Left cardiac atrium (tissue), 4 donors: ENCODE measurements around the gene PRKN. TPM values are rescaled to one million over a fixed set of nuclear protein-coding genes. Genes with fewer than 3 reads are reported as not detected.

Experiments used
- ATAC-seq, 2 donors: fragments of 200-7000 bp; cut with Tn5 transposase; one replicate each; pipeline ENCODE4 v1.9.1; 2020; ENCODE audit warnings: mild to moderate bottlenecking in 2 of 2, moderate library complexity in 2 of 2
- DNase-seq: peaks from one replicate; pipeline ENCODE4 v3.0.0-alpha.2; 2020
- intact Hi-C, 2 donors: fragments of 100-400 bp; cut with DNase I; formaldehyde crosslinking; loops; one replicate each; pipeline versions ENCODE4 v1.14.1 to v1.15.1; 2022 to 2023
- total RNA-seq, 2 donors: library from RNA; stranded (reverse); fragmentation: NEBNext Ultra II Directional; extraction: Animal tissue kit (Norgen Biotek cat#: 25700); gene quantifications; one replicate each; pipeline ENCODE4 v1.2.1, GENCODE V29; 2021
- donor health status: DM: no; HTN: yes; CAD: no.
- donor health status: DM: no; HTN: yes; CAD: no; lungs with severe emphysema.
- donor health status: DM: yes; HTN: yes; CAD: no.
- donor health status: Dilated cardiomyopathy.

Gene PRKN
- total RNA-seq, 2 donors from 2014 or later, result 13.8 to 22.2 TPM

GRCh38 chr6:162198076-162198475 lies 529.5 kb downstream of the PRKN start:
- DNase-seq (no peak), ATAC-seq (no peak)
- intact Hi-C loops, result no loop called here

- intact Hi-C loops, result no loop called here
- ATAC-seq (no peak), DNase-seq (no peak)
Measured at GRCh38 chr6:162195441-162195840, 532.1 kb downstream of the PRKN start.

- no peak for DNase-seq
- no peak for ATAC-seq
- intact Hi-C loops, result no loop called here
Measured at GRCh38 chr6:162190981-162191380, 536.6 kb downstream of the PRKN start.

DNA sequence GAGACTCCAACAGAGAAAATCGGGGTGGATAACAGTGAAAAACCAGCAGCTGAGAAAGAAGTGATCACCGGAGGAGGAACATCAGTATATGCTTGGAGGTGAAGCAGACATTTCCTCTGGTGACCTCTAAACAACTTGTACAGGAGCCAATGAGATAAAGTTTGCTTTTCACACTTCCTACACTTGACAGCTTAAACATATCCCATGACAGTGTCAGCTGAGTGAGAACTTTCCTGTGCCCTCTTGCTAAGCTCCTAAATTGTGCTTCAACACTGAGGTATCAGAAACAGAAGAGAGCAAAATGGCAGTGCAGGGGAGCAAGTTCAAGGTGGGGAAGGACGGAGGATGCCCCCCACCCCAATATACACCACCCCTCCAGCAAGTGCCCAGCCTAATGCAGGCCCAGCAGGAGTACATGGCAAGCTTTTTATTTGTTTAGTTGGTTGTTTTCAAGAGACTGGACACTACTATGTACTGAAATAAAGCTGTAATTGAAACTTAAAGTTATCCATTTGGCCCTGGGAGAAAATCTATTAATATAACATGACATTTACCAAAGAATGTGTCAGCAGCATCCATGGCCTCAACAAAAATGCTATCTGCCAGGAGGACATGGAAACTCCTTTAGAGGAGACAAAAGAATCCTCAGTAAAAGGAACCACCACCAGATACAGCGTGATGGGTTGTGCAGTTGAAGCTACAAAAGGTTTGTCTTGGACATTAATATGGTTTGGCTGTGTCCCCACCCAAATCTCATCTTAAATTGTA lies 540.2 kb downstream of the PRKN start:
- intact Hi-C loops, result loop anchor here (10.0 kb wide), 2 partner anchors 177 to 537 kb away; partner anchors contain the start of genes PACRG (in 1 of the 2) and PRKN (in 1 of the 2)
- ATAC-seq (peak; percentile 91 to 95), DNase-seq (no peak)

DNA sequence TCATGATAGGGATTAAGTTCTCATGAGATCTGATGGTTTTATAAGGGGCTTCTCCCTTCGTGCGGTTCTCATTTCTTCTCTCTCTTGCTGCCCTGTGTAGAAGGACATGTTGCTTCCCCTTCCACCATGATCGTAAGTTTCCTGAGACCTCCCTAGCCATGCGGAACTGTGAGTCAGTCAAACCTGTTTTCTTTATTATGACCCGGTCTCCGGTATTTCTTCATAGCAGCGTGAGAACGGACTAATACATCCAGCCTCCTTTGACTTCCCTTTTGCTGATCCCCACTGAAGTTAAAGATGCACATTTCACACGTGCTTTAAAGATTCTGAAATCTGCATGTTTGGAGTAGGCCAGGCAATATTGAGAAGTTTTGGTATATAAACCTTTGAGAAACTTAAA lies 543.1 kb downstream of the PRKN start:
- intact Hi-C loops, result loop anchor here (10.0 kb wide), 2 partner anchors 180 to 540 kb away; partner anchors contain the start of genes PACRG (in 1 of the 2) and PRKN (in 1 of the 2)
- DNase-seq (no peak), ATAC-seq (no peak)

DNA sequence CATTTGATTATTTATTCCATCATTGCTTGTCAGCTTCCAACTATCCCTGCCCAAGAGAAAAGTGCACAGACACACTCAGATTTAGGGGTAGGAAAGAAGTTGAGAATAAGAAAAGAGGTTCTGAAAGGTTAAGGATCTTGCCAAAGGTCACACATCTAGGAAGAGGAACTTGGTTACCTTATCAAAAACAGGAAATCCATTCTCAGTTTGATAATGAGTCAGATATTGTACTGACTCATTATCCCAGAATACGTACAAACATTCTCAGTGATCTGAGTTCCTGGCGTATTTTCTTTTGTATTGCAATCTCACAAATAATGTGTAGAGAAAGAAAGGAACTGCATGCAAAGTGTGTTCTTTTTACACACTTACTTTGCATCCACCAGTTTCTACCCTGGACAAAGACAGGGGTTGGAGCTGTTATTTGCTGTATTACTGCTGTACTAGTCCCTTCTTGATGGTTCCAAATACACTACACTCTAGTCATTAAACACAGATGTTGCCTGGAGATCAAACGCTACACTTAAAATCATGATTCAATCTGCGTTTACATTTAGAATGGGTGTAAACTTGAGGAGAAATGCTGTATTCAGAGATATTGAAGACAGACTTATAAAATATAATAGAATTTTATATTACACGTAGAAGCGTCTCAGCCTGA lies 545.7 kb downstream of the PRKN start:
- intact Hi-C loops, result loop anchor here (10.0 kb wide), 2 partner anchors 183 to 543 kb away; partner anchors contain the start of genes PACRG (in 1 of the 2) and PRKN (in 1 of the 2)
- ATAC-seq (no peak), DNase-seq (no peak)

DNA sequence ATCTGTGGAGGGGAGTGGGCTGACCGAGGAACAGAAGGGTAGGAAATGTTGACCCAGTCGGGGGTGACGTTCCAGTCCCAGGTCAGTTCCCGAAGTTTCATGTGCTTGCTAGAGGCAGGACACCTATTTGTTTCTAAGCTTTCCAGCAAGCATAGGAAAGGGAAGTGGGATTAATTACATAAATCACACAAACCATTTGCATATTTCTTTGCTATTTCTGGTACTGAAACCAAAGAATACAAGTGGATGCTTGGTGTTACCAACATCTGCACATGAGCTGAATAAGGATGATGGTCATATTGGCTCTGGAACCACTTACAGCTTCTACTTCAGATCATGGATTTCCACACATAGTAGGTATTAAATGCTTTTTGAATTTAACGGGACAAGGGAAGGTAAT lies 546.5 kb downstream of the PRKN start:
- intact Hi-C loops, result loop anchor here (10.0 kb wide), 2 partner anchors 184 to 544 kb away; partner anchors contain the start of genes PACRG (in 1 of the 2) and PRKN (in 1 of the 2)
- ATAC-seq (no peak), DNase-seq (no peak)

- ATAC-seq, result no peak
- intact Hi-C loops, result no loop called here
- no peak for DNase-seq
Measured at GRCh38 chr6:162179196-162179951, 548.2 kb downstream of the PRKN start.

DNA sequence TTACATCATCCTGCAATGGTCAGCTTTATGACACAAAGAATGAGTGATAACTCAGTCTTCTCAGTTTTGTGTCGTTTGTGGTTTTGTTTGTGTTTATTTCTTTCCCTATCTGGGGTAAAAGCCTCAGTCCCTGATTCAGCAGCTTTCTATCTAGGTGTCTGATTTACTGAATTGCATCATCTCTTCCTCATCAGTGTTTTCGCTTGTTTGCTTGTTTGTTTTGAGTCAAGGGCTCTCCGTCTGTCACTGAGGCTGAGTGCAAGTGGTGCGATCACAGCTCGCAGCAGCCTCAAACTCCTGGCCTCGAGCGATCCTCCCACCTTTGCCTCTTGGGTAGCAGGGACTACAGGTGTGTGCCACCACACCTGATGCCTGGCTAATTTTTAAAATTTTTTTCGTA lies 548.9 kb downstream of the PRKN start:
- intact Hi-C loops, result no loop called here
- ATAC-seq, result no peak

DNA sequence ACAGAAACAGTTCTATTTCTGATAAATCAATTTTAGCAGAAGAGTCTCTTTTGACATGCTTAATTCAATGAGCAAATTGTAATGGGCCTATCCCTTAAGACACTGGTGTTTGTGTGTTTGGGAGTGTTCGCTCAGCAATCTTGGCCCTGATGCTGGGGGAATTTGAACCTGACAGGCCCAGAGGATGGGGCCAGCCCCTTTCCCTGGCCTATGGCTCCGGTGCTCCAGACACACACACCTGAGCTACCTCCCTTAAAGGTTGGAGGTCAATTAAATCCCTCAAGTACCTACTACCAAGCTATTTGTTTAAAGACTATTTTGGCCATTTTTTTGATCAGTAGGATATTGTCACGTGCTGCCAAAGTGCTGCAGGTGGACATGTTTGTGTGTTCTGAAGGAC lies 549.3 kb downstream of the PRKN start:
- ATAC-seq, result no peak
- no peak for DNase-seq
- intact Hi-C loops, result no loop called here

More for the DNA sequence above, 548.9 kb downstream of the PRKN start:
- no peak for DNase-seq

DNA sequence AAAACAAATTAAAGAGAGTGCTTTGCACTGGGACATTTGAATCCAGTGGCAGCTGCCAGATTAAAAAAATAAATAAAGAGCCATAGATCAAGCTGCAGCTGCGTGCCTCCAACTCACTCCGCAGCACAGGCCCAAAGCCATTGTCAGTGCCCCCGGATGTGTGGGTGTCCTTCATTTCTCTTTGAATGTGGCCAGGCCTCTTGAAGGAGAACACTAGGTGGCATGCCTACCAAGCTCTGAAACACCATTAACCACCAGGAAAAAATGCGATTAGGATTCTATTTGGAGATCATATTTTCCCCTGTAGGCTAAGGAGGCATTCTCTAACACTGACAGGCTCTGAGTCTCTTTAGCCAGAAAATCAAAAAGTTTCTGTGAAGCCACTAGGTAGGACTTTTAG lies 549.8 kb downstream of the PRKN start:
- no peak for DNase-seq
- ATAC-seq, result peak; percentile 83 to 88
- intact Hi-C loops, result no loop called here

GRCh38 chr6:162173466-162173865 lies 554.1 kb downstream of the PRKN start:
- intact Hi-C loops, result no loop called here
- ATAC-seq, result no peak
- DNase-seq, result no peak

- ATAC-seq (no peak), DNase-seq (no peak)
- intact Hi-C loops, result no loop called here
Measured at GRCh38 chr6:162165479-162165878, 562.1 kb downstream of the PRKN start.

GRCh38 chr6:162157167-162157870 lies 570.2 kb downstream of the PRKN start:
- intact Hi-C loops, result no loop called here
- ATAC-seq (no peak), DNase-seq (no peak)

DNA sequence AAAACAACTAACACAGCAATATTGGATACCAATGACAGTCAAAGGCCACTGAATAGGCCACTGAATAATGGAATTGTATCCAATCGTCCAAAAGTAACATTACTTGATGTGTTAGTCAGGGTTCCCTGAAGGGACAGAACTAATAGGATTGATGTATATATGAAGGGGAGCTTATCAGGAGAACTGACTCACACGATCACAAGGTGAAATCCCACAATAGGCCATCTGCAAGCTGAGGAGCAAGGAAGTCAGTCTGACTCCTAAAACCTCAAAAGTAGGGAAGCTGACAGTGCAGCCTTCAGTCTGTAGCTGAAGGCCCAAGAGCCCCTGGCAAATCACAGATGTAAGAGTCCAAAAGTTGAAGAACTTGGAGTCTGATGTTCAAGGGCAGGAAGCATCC lies 571.4 kb downstream of the PRKN start:
- DNase-seq (no peak), ATAC-seq (no peak)
- intact Hi-C loops, result no loop called here

DNA sequence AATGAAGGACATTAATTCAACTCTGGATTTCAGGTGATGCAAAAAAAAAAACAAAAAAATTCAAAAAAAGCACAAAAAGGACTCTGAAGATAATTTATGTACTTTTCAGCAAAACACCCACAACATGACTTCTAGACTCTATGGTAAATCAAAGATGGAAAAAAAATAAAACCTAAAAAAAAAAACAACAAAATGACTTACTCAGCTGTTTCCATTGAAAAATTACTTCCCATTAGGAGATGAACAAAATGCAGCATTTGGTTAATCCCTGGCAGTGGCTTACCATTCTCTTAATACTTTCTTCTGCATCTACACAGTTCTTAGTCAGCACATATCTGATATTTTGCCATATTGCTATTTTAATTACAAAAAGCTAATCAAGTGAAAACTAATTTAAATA lies 572.6 kb downstream of the PRKN start:
- ATAC-seq (no peak), DNase-seq (no peak)
- intact Hi-C loops, result no loop called here

- intact Hi-C loops, result no loop called here
- ATAC-seq, result no peak
- no peak for DNase-seq
Measured at GRCh38 chr6:162154001-162154400, 573.6 kb downstream of the PRKN start.

DNA sequence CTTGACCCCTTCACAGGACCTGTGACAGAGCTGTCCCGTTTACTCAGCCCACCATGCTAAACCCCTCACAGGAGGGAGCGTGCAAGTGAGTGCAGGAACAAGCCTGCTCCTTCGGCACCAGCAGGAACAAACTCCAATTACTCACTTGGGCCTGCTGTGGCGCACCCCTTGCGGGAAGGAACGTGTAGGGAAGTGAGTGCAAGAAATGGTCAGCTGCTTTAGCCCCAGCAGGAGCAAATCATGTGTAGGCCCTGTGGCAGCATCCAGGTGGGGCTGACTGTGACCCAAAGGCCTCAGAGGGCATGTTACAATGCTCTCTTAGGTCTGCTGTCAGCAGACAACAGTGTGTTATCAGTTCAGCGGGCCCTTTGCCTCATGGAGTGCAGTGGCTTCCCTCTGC lies 574.4 kb downstream of the PRKN start:
- DNase-seq, result no peak
- no peak for ATAC-seq
- intact Hi-C loops, result no loop called here

- DNase-seq (no peak), ATAC-seq (no peak)
- intact Hi-C loops, result no loop called here
Measured at GRCh38 chr6:162151021-162151665, 576.4 kb downstream of the PRKN start.
